IMR-90 (cell line): ENCODE results near the gene SERPINA1. TPM values are rescaled to one million over a fixed set of nuclear protein-coding genes. Genes with fewer than 3 reads are reported as not detected.

ENCODE experiments used
- ATAC-seq: fragments of 200-7000 bp; cut with Tn5 transposase; 2 replicates; pipeline ENCODE4 v1.9.1; 2020; ENCODE audit warnings: low read depth, mild to moderate bottlenecking, moderate library complexity
- BruUV-seq: library from RNA; stranded (reverse); fragments of 400-500 nt; replicated peaks from 2 replicates; lab custom pipeline; 2021; lab: Mats Ljungman, UMichigan
- CTCF ChIA-PET: fragments of 300-600 bp; formaldehyde crosslinking; extraction: SDS; loops from one replicate; lab custom pipeline; 2021; ENCODE audit warnings: antibody characterized with exemption; lab: Yijun Ruan, JAX
- POLR2A ChIA-PET: fragments of 300-600 bp; sonication (Branson Sonifier 250); formaldehyde crosslinking; loops from one replicate; lab custom pipeline; 2022; ENCODE audit warnings: antibody characterized with exemption; ENCODE audit not compliant: unreplicated experiment; lab: Charles Lee
- DNase-seq: peaks from one replicate; pipeline ENCODE4 v3.0.0; 2013
- H2AFZ ChIP-seq: replicated peaks from 2 replicates; pipeline ENCODE3; 2013; ENCODE audit warnings: low read length, mild to moderate bottlenecking; ENCODE audit not compliant: poor library complexity
- H2AK5ac ChIP-seq: 2 replicates; pipeline ENCODE4 v1.6.1; 2013; ENCODE audit warnings: low read depth, low read length, inconsistent platforms
- H2AK9ac ChIP-seq: replicated peaks from 2 replicates; pipeline ENCODE3; 2013; ENCODE audit warnings: mild to moderate bottlenecking, low read depth, low read length, moderate library complexity; ENCODE audit not compliant: poor library complexity
- H2BK120ac ChIP-seq: 2 replicates; pipeline ENCODE4 v1.6.1; 2013; ENCODE audit warnings: low read depth, low read length, inconsistent platforms
- H2BK15ac ChIP-seq: 3 replicates; pipeline ENCODE4 v1.6.1; 2013; ENCODE audit warnings: low read depth, low read length, inconsistent platforms
- H2BK20ac ChIP-seq: 2 replicates; pipeline ENCODE4 v1.6.1; 2013; ENCODE audit warnings: low read depth, mild to moderate bottlenecking, inconsistent platforms, low read length, moderate library complexity
- H2BK5ac ChIP-seq: 2 replicates; pipeline ENCODE4 v1.6.1; 2013; ENCODE audit warnings: mild to moderate bottlenecking, low read depth, low read length, inconsistent platforms; ENCODE audit not compliant: poor library complexity, severe bottlenecking
- H3K14ac ChIP-seq: replicated peaks from 2 replicates; pipeline ENCODE4 v1.6.1; 2013; ENCODE audit warnings: low read depth, low read length, inconsistent platforms
- H3K18ac ChIP-seq: 2 replicates; pipeline ENCODE4 v1.6.1; 2013; ENCODE audit warnings: low read depth, low read length, control low read depth
- H3K23ac ChIP-seq: 2 replicates; pipeline ENCODE4 v1.6.1; 2013; ENCODE audit warnings: low read depth, low read length, inconsistent platforms
- H3K27ac ChIP-seq: 2 replicates; pipeline ENCODE4 v1.5.1; 2013; ENCODE audit warnings: mild to moderate bottlenecking, control low read depth, low read length; ENCODE audit not compliant: insufficient read depth
- H3K27me3 ChIP-seq: 2 replicates; pipeline ENCODE4 v1.6.1; 2013; ENCODE audit warnings: low read length; ENCODE audit not compliant: control insufficient read depth, insufficient read depth
- H3K36me3 ChIP-seq: 2 replicates; pipeline ENCODE4 v1.6.1; 2013; ENCODE audit warnings: low read length, mixed read lengths; ENCODE audit not compliant: control insufficient read depth, insufficient read depth
- H3K4ac ChIP-seq: 2 replicates; pipeline ENCODE4 v1.6.1; 2013; ENCODE audit warnings: low read depth, low read length, inconsistent platforms
- H3K4me1 ChIP-seq: 2 replicates; pipeline ENCODE4 v1.6.1; 2013; ENCODE audit warnings: low read length, mixed read lengths; ENCODE audit not compliant: control insufficient read depth, insufficient read depth
- H3K4me2 ChIP-seq: 2 replicates; pipeline ENCODE4 v1.6.1; 2013; ENCODE audit warnings: low read depth, mild to moderate bottlenecking, control low read depth, low read length, moderate library complexity
- H3K4me3 ChIP-seq: 2 replicates; pipeline ENCODE4 v1.5.1; 2013; ENCODE audit warnings: low read depth, mild to moderate bottlenecking, control low read depth, low read length, moderate library complexity; ENCODE audit not compliant: insufficient read depth
- H3K56ac ChIP-seq: 2 replicates; pipeline ENCODE4 v1.6.1; 2013; ENCODE audit warnings: low read length, inconsistent platforms; ENCODE audit not compliant: insufficient read depth; ENCODE audit errors: extremely low read depth
- H3K79me1 ChIP-seq, 2 experiments: 2 replicates each; pipeline ENCODE4 v1.6.1; 2013; ENCODE audit warnings: low read length in 2 of 2, inconsistent platforms in 1 of 2, low read depth in 1 of 2
- H3K9ac ChIP-seq: 2 replicates; pipeline ENCODE4 v1.6.1; 2013; ENCODE audit warnings: low read depth, low read length, control low read depth
- H3K9me1 ChIP-seq: 2 replicates; pipeline ENCODE4 v1.6.1; 2013; ENCODE audit warnings: low read length, inconsistent platforms; ENCODE audit not compliant: insufficient read depth
- H3K9me3 ChIP-seq: 2 replicates; pipeline ENCODE4 v1.6.1; 2013; ENCODE audit warnings: low read length; ENCODE audit not compliant: control insufficient read depth, insufficient read depth
- H4K20me1 ChIP-seq: 2 replicates; pipeline ENCODE4 v1.6.1; 2013; ENCODE audit warnings: low read length, inconsistent platforms; ENCODE audit not compliant: insufficient read depth
- H4K5ac ChIP-seq: 2 replicates; pipeline ENCODE4 v1.6.1; 2013; ENCODE audit warnings: mild to moderate bottlenecking, low read depth, low read length, control low read depth
- H4K8ac ChIP-seq, 2 experiments: 2 replicates each; pipeline ENCODE4 v1.6.1; 2013; ENCODE audit warnings: low read depth in 2 of 2, low read length in 2 of 2, control low read depth in 1 of 2, inconsistent platforms in 1 of 2
- H4K91ac ChIP-seq: 2 replicates; pipeline ENCODE4 v1.6.1; 2013; ENCODE audit warnings: low read depth, low read length, inconsistent platforms; ENCODE audit not compliant: insufficient read depth
- BHLHE40 ChIP-seq: fragments of 150-350 bp; IDR thresholded peaks from 2 replicates; pipeline ENCODE4 v1.6.1; 2016; ENCODE audit warnings: mild to moderate bottlenecking, low read depth, low read length
- CEBPB ChIP-seq: IDR thresholded peaks from 2 replicates; pipeline ENCODE4 v1.6.1; 2012; ENCODE audit warnings: low read depth, low read length, improper control_type of control experiment
- CHD1 ChIP-seq: IDR thresholded peaks from 2 replicates; pipeline ENCODE4 v1.6.1; 2012; ENCODE audit warnings: low read depth, low read length, improper control_type of control experiment
- FOS ChIP-seq: fragments of 150-350 bp; IDR thresholded peaks from 2 replicates; pipeline ENCODE4 v1.6.1; 2016; ENCODE audit warnings: low read depth, low read length
- MAFK ChIP-seq: IDR thresholded peaks from 2 replicates; pipeline ENCODE4 v1.6.1; 2012; ENCODE audit warnings: low read depth, low read length, improper control_type of control experiment
- MAZ ChIP-seq: IDR thresholded peaks from 2 replicates; pipeline ENCODE4 v1.6.1; 2012; ENCODE audit warnings: low read depth, mild to moderate bottlenecking, low read length, improper control_type of control experiment, moderate library complexity, borderline replicate concordance
- MXI1 ChIP-seq: IDR thresholded peaks from 2 replicates; pipeline ENCODE4 v1.6.1; 2012; ENCODE audit warnings: low read depth, mild to moderate bottlenecking, low read length, moderate library complexity, borderline replicate concordance
- NFE2L2 ChIP-seq: fragments of 150-350 bp; IDR thresholded peaks from 2 replicates; pipeline ENCODE4 v1.6.1; 2016; ENCODE audit warnings: low read depth, mild to moderate bottlenecking, low read length
- POLR2A ChIP-seq: IDR thresholded peaks from 2 replicates; pipeline ENCODE4 v1.6.1; 2012; ENCODE audit warnings: mild to moderate bottlenecking, low read depth, low read length
- RAD21 ChIP-seq: IDR thresholded peaks from 2 replicates; pipeline ENCODE4 v1.6.1; 2012; ENCODE audit warnings: low read length, improper control_type of control experiment
- RCOR1 ChIP-seq: IDR thresholded peaks from 2 replicates; pipeline ENCODE4 v1.6.1; 2012; ENCODE audit warnings: mild to moderate bottlenecking, low read length, improper control_type of control experiment; ENCODE audit not compliant: insufficient replicate concordance
- RFX5 ChIP-seq: IDR thresholded peaks from 2 replicates; pipeline ENCODE4 v1.8.0; 2012; ENCODE audit warnings: low read depth, mild to moderate bottlenecking, low read length, moderate library complexity
- SMC3 ChIP-seq: fragments of 150-350 bp; IDR thresholded peaks from 2 replicates; pipeline ENCODE4 v1.6.1; 2016; ENCODE audit warnings: low read depth, mild to moderate bottlenecking, antibody characterized with exemption, low read length, moderate library complexity
- USF2 ChIP-seq: fragments of 150-350 bp; IDR thresholded peaks from 2 replicates; pipeline ENCODE4 v1.6.1; 2017; ENCODE audit warnings: mild to moderate bottlenecking, antibody characterized with exemption, low read length, low read depth
- whole genome bisulfite sequencing, 2 experiments: methylation state at CpG; one replicate each; pipeline versions ENCODE4 v1.1.5 to v1.1.7; 2013; ENCODE audit warnings: missing lambda C conversion rate in 2 of 2; ENCODE audit not compliant: insufficient read length in 1 of 2; ENCODE audit errors: extremely low coverage in 2 of 2; 5-methylcytosine and 5-hydroxymethylcytosine counted together
- dilution Hi-C: fragments of 300-500 bp; cut with HindIII; formaldehyde crosslinking; loops from one replicate; pipeline ENCODE4 v1.14.3; 2018; ENCODE audit warnings: low sequenced_read_pairs; ENCODE audit not compliant: unreplicated experiment
- in situ Hi-C: fragments of 300-500 bp; cut with MboI; formaldehyde crosslinking; loops from 3 replicates; pipeline ENCODE4 v1.14.3; 2019; ENCODE audit warnings: low sequenced_read_pairs, inconsistent platforms, mixed read lengths
- intact Hi-C: fragments of 100-400 bp; cut with micrococcal nuclease; formaldehyde crosslinking; loops from 2 replicates; pipeline ENCODE4 v1.10.0; 2022
- polyA plus RNA-seq, 3 experiments: library from polyadenylated mRNA; depleted of rRNA; stranded (reverse); fragments of >200 nt; gene quantifications; 2 replicates each; pipeline ENCODE4 v1.2.3, GENCODE V29; 2012; ENCODE audit warnings: low replicate concordance in 1 of 3
- total RNA-seq: library from RNA; depleted of rRNA; stranded (reverse); fragments of >200 nt; gene quantifications from 2 replicates; pipeline ENCODE4 v1.2.3, GENCODE V29; 2012
- TF ChIP-seq, protein P1 (sequence below): fragments of 150-350 bp; IDR thresholded peaks from 2 replicates; pipeline ENCODE4 v1.6.1; 2016; ENCODE audit warnings: low read depth, mild to moderate bottlenecking, low read length, moderate library complexity, borderline replicate concordance
- TF ChIP-seq, protein P2 (sequence below): conservative IDR thresholded peaks from 2 replicates; pipeline ENCODE4 v1.5.1; 2012; ENCODE audit warnings: mild to moderate bottlenecking, low read depth, low read length, improper control_type of control experiment

SERPINA1 gene
- total and polyA plus RNA-seq, 2 of the 4 experiments (the other 2 are of a cell fraction), result 0.54 to 1.2 TPM

DNA sequence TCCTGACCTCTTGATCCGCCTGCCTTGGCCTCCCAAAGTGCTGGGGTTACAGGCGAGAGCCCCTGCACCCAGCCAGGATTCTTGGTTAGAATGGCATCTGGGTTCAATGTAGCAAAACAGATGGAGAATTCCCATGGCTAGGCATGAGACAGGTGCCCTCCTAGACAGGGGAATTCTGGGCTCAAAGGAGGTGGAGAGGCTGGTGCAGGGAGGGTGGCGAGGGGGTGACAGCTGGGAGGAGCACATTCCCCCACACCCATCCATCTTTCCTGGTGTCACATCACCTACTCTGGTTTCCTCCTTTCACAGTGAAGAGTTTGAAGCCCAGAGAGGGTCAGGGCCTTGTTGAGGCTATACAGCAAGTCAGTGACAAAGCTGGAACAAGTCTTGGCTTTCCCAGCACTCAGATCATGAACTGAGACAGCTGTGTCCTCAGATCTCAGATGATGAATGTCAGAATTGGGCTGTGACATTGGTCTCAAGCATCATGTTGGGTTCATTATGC, 2.8 kb downstream of the SERPINA1 start:
- Histone ChIP-seq H2AK9ac (no peak overlapping the region), H3K9me3 (no peaks in the 10 kb centered on the region), H3K4me2 (no peak overlapping the region), H3K4me3 (no peak overlapping the region), H2AFZ (no peak overlapping the region), H4K5ac (no peak overlapping the region), H3K9ac (no peak overlapping the region), H2BK5ac (no peak overlapping the region), H3K18ac (no peak overlapping the region), H4K8ac (no peak overlapping the region), H2BK120ac (no peak overlapping the region), H3K27ac (no peak overlapping the region), H3K9me1 (no peaks in the 10 kb centered on the region), H3K4me1 (no peaks in the 10 kb centered on the region), H3K4ac (no peak overlapping the region), H3K14ac (no peak overlapping the region), H3K56ac (no peak overlapping the region), H3K27me3 (no peaks in the 10 kb centered on the region; the same call in 1 of the 2 replicates), H2AK5ac (no peak overlapping the region), H3K79me1 (no peaks in the 10 kb centered on the region), H2BK15ac (no peak overlapping the region), H3K23ac (no peak overlapping the region), H3K36me3 (no peaks in the 10 kb centered on the region), H2BK20ac (no peak overlapping the region), H4K20me1 (no peaks in the 10 kb centered on the region), H4K91ac (no peak overlapping the region)
- ChIA-PET POLR2A (no interaction called here), CTCF (interaction anchor here (0.7 kb wide), 1 partner anchor 11 kb away, joined by 3 read pairs; no protein-coding TSS in a partner anchor)
- intact Hi-C loops, result no loop called here
- ATAC-seq (no peak), DNase-seq (no peak)
- WGBS, 2 experiments, result no CpG with 5 or more reads among the region's 3 CpGs
- BruUV-seq, result no TSS peak
- TF ChIP-seq NFE2L2 (no peak), FOS (no peak), RCOR1 (no peak), SMC3 (no peak), USF2 (no peak), CHD1 (no peak), MAFK (no peak), RAD21 (no peak), MAZ (no peak), POLR2A (no peak), MXI1 (no peak), BHLHE40 (no peak), CEBPB (no peak), RFX5 (no peak)
- TF ChIP-seq, protein P1, sequence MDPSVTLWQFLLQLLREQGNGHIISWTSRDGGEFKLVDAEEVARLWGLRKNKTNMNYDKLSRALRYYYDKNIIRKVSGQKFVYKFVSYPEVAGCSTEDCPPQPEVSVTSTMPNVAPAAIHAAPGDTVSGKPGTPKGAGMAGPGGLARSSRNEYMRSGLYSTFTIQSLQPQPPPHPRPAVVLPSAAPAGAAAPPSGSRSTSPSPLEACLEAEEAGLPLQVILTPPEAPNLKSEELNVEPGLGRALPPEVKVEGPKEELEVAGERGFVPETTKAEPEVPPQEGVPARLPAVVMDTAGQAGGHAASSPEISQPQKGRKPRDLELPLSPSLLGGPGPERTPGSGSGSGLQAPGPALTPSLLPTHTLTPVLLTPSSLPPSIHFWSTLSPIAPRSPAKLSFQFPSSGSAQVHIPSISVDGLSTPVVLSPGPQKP, result no peak
- TF ChIP-seq, protein P2, sequence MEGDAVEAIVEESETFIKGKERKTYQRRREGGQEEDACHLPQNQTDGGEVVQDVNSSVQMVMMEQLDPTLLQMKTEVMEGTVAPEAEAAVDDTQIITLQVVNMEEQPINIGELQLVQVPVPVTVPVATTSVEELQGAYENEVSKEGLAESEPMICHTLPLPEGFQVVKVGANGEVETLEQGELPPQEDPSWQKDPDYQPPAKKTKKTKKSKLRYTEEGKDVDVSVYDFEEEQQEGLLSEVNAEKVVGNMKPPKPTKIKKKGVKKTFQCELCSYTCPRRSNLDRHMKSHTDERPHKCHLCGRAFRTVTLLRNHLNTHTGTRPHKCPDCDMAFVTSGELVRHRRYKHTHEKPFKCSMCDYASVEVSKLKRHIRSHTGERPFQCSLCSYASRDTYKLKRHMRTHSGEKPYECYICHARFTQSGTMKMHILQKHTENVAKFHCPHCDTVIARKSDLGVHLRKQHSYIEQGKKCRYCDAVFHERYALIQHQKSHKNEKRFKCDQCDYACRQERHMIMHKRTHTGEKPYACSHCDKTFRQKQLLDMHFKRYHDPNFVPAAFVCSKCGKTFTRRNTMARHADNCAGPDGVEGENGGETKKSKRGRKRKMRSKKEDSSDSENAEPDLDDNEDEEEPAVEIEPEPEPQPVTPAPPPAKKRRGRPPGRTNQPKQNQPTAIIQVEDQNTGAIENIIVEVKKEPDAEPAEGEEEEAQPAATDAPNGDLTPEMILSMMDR, result no peak
- in situ Hi-C loops, result no loop called here
- dilution Hi-C loops, result no loop called here
